ENCODE results near the gene EFNA2. TPM values are rescaled to one million over a fixed set of nuclear protein-coding genes. Genes with fewer than 3 reads are reported as not detected.

EFNA2 gene
- total RNA-seq, 4 donors from 2014 or later, result 30.5 to 112 (median 40.6) TPM

DNA sequence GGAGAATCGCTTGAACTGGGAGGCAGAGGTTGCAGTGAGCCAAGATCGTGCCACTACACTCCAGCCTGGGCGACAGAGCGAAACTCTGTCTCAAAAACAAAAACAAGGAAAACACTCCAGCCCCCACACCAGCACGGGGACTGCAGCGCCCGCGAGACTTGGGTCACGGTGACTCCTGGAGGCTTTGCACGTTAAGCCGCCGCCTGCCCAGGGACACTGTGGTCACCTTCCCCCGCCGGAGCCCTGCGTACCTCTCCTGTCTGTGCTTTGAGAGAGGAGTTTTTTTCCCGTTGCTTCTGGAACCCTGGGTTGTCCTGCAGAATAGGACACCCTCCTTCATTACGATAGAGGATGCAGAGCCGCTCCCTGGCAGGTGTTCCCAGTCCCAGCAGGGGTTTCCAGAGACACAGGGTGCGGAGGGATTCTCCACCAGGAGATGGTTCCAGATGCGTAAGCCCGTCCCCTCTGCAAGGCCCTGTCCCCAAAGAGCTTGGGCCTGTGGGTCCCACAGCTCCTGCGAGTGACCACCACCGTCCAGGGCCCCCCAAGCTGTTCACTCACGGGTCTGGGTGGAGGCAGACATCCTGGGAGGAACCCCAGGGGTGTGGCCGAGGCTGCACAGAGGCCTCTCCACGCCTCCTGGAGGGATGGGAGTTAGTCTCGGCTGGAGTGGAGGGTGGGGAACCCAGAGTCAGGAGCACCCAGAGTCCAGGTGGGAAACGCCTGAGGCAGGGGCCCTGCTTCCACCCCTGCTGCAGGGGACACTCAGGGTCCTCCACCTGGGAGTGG, 55.2 kb downstream of the EFNA2 start:
- Histone ChIP-seq H3K27me3 (peaks cover 12% of the 10 kb centered on the region), H3K4me1 (no peaks in the 10 kb centered on the region), H3K9me3 (no peaks in the 10 kb centered on the region), H3K36me3 (no peaks in the 10 kb centered on the region), H3K27ac (no peak overlapping the region), H3K4me3 (no peak overlapping the region)
- DNase-seq, result no peak
- in situ Hi-C loops (cut with MboI; ENCODE audit: low pct_ligation_motif_present in 1 of 4, low pct_unique_long_range_greater_than_20kb in 1 of 4, low sequenced_read_pairs in 3 of 4) (no loop called here), intact Hi-C loops (cut with DNase I; ENCODE audit: low total_unique reads) (no loop called here)
- WGBS, 2 donors (ENCODE audit: low coverage in 1 of 2), result 74% methylated on average over 28 of the region's 28 CpGs; no CpG with 5 or more reads in 1 of the 2 donors
- no peak for TF ChIP-seq POLR2AphosphoS5 (IDR thresholded peaks at IDR 0.05)
- TF ChIP-seq, protein P1, sequence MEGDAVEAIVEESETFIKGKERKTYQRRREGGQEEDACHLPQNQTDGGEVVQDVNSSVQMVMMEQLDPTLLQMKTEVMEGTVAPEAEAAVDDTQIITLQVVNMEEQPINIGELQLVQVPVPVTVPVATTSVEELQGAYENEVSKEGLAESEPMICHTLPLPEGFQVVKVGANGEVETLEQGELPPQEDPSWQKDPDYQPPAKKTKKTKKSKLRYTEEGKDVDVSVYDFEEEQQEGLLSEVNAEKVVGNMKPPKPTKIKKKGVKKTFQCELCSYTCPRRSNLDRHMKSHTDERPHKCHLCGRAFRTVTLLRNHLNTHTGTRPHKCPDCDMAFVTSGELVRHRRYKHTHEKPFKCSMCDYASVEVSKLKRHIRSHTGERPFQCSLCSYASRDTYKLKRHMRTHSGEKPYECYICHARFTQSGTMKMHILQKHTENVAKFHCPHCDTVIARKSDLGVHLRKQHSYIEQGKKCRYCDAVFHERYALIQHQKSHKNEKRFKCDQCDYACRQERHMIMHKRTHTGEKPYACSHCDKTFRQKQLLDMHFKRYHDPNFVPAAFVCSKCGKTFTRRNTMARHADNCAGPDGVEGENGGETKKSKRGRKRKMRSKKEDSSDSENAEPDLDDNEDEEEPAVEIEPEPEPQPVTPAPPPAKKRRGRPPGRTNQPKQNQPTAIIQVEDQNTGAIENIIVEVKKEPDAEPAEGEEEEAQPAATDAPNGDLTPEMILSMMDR (IDR thresholded peaks at IDR 0.05), result no peak
- TF ChIP-seq POLR2A (IDR thresholded peaks at IDR 0.05), result no peak

DNA sequence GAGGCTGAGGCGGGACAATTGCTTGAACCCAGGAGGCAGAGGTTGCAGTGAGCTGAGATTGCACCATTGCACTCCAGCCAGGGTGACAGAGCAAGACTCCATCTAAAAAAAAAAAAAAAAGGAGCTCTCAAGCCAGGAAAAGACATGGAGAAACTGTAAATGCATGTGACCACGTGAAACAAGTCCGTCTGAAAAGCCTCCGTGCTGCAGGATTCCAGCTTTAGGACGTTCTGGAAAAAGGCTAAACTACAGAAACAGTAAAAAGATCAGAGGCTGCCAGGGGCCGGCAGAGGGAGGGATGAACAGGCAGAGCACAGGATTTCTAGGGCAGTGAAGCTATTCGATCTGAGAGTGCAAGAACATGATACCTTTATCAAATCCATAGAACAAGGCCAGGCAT, 57.4 kb downstream of the EFNA2 start:
- no peak for DNase-seq
- no peak overlapping the region for H3K4me3 ChIP-seq
- no peaks in the 10 kb centered on the region for H3K4me1 ChIP-seq
- in situ Hi-C loops (cut with MboI; ENCODE audit: low pct_ligation_motif_present in 1 of 4, low pct_unique_long_range_greater_than_20kb in 1 of 4, low sequenced_read_pairs in 3 of 4), result no loop called here
- H3K27ac ChIP-seq, result no peak overlapping the region
- TF ChIP-seq EP300 (IDR thresholded peaks at IDR 0.05; ENCODE audit: low read depth), result no peak
- no peak for TF ChIP-seq POLR2A (IDR thresholded peaks at IDR 0.05)
- TF ChIP-seq, protein P1 (IDR thresholded peaks at IDR 0.05), result no peak
- no peak for TF ChIP-seq POLR2AphosphoS5 (IDR thresholded peaks at IDR 0.05)
- no peaks in the 10 kb centered on the region for H3K36me3 ChIP-seq
- WGBS, 2 donors (ENCODE audit: low coverage in 1 of 2), result 16 to 54% methylated on average over 5 to 7 of the region's 7 CpGs
- intact Hi-C loops (cut with DNase I; ENCODE audit: low total_unique reads), result no loop called here
- no peaks in the 10 kb centered on the region for H3K9me3 ChIP-seq
- peaks cover 12% of the 10 kb centered on the region for H3K27me3 ChIP-seq

DNA sequence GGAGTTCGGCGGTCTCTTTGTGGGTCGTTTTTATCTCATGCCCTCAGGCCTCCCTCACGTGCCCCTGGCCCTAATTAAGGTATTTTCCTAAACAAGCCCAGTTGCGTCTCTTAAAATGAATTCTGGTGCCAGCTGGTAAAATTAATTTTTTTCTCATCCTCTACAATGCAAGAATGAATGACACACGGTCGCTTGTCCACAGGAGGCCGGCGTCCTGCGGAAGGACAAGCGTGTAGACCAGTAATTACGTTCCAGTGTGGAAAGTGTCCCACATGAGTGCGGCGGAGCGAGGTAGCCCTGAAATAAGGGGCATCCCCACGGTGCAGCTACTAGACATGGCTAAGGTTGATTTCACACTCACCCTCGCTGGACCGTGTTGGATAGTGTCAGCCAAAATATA, 63.5 kb downstream of the EFNA2 start:
- 86 to 91% methylated on average over 10 to 18 of the region's 18 CpGs for WGBS, 2 donors (ENCODE audit: low coverage in 1 of 2)
- no peaks in the 10 kb centered on the region for H3K9me3 ChIP-seq
- TF ChIP-seq POLR2AphosphoS5 (IDR thresholded peaks at IDR 0.05) (no peak), EP300 (IDR thresholded peaks at IDR 0.05; ENCODE audit: low read depth) (no peak), POLR2A (IDR thresholded peaks at IDR 0.05) (no peak)
- TF ChIP-seq, protein P1 (IDR thresholded peaks at IDR 0.05), result no peak
- peaks cover 3 to 7% (median 5%) of the 10 kb centered on the region in 4 donors for H3K4me1 ChIP-seq
- no peaks in the 10 kb centered on the region for H3K27me3 ChIP-seq
- H3K27ac ChIP-seq, result no peak overlapping the region
- no peaks in the 10 kb centered on the region for H3K36me3 ChIP-seq
- in situ Hi-C loops (cut with MboI; ENCODE audit: low pct_ligation_motif_present in 1 of 4, low pct_unique_long_range_greater_than_20kb in 1 of 4, low sequenced_read_pairs in 3 of 4) (no loop called here), intact Hi-C loops (cut with DNase I; ENCODE audit: low total_unique reads) (no loop called here)
- H3K4me3 ChIP-seq, result no peak overlapping the region
- no peak for DNase-seq

DNA sequence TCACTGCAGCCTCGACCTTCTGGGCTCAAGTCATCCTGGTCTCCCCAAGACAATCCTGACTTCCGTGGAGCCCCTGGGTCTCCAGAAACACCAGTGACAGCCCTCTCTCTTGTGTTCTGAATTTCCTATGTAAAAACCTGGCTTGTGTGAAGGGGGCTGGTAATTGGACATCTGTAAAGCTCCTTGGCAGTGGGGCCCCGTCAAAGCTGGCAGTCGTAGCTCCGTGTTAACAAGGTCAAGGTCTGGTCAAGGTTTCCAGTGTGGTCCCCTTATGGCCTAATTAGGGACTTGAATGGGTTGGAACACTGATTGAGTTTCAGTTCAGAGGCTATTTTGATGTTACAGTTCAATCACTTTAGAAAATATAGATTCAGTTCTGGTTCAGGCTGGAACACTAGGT, 65.2 kb downstream of the EFNA2 start:
- DNase-seq, result no peak
- Histone ChIP-seq H3K9me3 (no peaks in the 10 kb centered on the region), H3K27me3 (no peaks in the 10 kb centered on the region), H3K4me3 (no peak overlapping the region), H3K4me1 (peaks cover 6 to 12% (median 11%) of the 10 kb centered on the region in 4 donors), H3K36me3 (no peaks in the 10 kb centered on the region), H3K27ac (no peak overlapping the region)
- intact Hi-C loops (cut with DNase I; ENCODE audit: low total_unique reads) (no loop called here), in situ Hi-C loops (cut with MboI; ENCODE audit: low pct_ligation_motif_present in 1 of 4, low pct_unique_long_range_greater_than_20kb in 1 of 4, low sequenced_read_pairs in 3 of 4) (no loop called here)
- TF ChIP-seq, protein P1 (IDR thresholded peaks at IDR 0.05), result no peak
- TF ChIP-seq EP300 (IDR thresholded peaks at IDR 0.05; ENCODE audit: low read depth), result no peak
- no peak for TF ChIP-seq POLR2AphosphoS5 (IDR thresholded peaks at IDR 0.05)
- TF ChIP-seq POLR2A (IDR thresholded peaks at IDR 0.05), result no peak
- 64% methylated on average over 5 of the region's 5 CpGs; no CpG with 5 or more reads in 1 of the 2 donors for WGBS, 2 donors (ENCODE audit: low coverage in 1 of 2)

Other genes starting within 250 kb of the EFNA2 start
- gene ABCA7, start 245.8 kb upstream of the EFNA2 start, total RNA-seq, result 100 to 1,000 TPM in 1 of 4 donors, 10 to 100 TPM in 3; 47.1 to 128 (median 82.0) TPM
- 100 to 1,000 TPM in 1 of 4 donors, 10 to 100 TPM in 2, 1 to 10 TPM in 1; 10.0 to 174 (median 76.9) TPM for gene ARHGAP45, start 218.7 kb upstream of the EFNA2 start, total RNA-seq
- gene POLR2E, start 190.5 kb upstream of the EFNA2 start, total RNA-seq, result 100 to 1,000 TPM in 2 of 4 donors, 10 to 100 TPM in 2; 74.8 to 167 (median 103) TPM
- 100 to 1,000 TPM; 115 to 426 (median 261) TPM for gene GPX4, start 181.9 kb upstream of the EFNA2 start, total RNA-seq
- gene SBNO2, start 111.6 kb upstream of the EFNA2 start, total RNA-seq, result 100 to 1,000 TPM in 1 of 4 donors, 10 to 100 TPM in 3; 34.5 to 142 (median 48.3) TPM
- gene STK11, start 80.1 kb upstream of the EFNA2 start, total RNA-seq, result 100 to 1,000 TPM in 3 of 4 donors, 10 to 100 TPM in 1; 93.7 to 152 (median 103) TPM
- gene CBARP, start 47.9 kb upstream of the EFNA2 start, total RNA-seq, result 1 to 10 TPM in 1 of 4 donors, under 1 TPM in 2, not detected in 1; 0.32 to 5.2 (median 0.68) TPM
- gene ATP5F1D, start 44.1 kb upstream of the EFNA2 start, total RNA-seq, result 100 to 1,000 TPM; 157 to 650 (median 240) TPM
- gene MIDN, start 37.3 kb upstream of the EFNA2 start, total RNA-seq, result 100 to 1,000 TPM in 3 of 4 donors, 10 to 100 TPM in 1; 89.4 to 379 (median 116) TPM
- gene CIRBP, start 16.5 kb upstream of the EFNA2 start, total RNA-seq, result 100 to 1,000 TPM; 431 to 488 (median 460) TPM
- gene FAM174C, start 10.3 kb upstream of the EFNA2 start, total RNA-seq, result 100 to 1,000 TPM in 2 of 4 donors, 10 to 100 TPM in 2; 72.5 to 116 (median 99.0) TPM
- gene NDUFS7, start 98.0 kb downstream of the EFNA2 start, total RNA-seq, result 100 to 1,000 TPM in 3 of 4 donors, 10 to 100 TPM in 1; 32.2 to 196 (median 156) TPM
- 1 to 10 TPM; 1.4 to 4.4 (median 2.9) TPM for gene GAMT, start 115.7 kb downstream of the EFNA2 start, total RNA-seq
- gene DAZAP1, start 121.7 kb downstream of the EFNA2 start, total RNA-seq, result 10 to 100 TPM; 36.3 to 77.2 (median 41.6) TPM
- 1,000 to 10,000 TPM; 1,367 to 2,740 (median 2,511) TPM for gene RPS15, start 152.5 kb downstream of the EFNA2 start, total RNA-seq
- 1 to 10 TPM in 1 of 4 donors, under 1 TPM in 3; under 0.01 to 6.0 (median 0.36) TPM for gene APC2, start 164.2 kb downstream of the EFNA2 start, total RNA-seq
- gene C19orf25, start 193.3 kb downstream of the EFNA2 start, total RNA-seq, result 10 to 100 TPM; 36.2 to 89.2 (median 46.0) TPM
- 10 to 100 TPM in 1 of 4 donors, 1 to 10 TPM in 3; 2.6 to 11.9 (median 7.5) TPM for gene PCSK4, start 204.5 kb downstream of the EFNA2 start, total RNA-seq
- 1 to 10 TPM in 2 of 4 donors, not detected in 2; 2.2 to 3.3 TPM for gene REEP6, start 205.3 kb downstream of the EFNA2 start, total RNA-seq
- gene ADAMTSL5, start 227.1 kb downstream of the EFNA2 start, total RNA-seq, result 1 to 10 TPM in 3 of 4 donors, not detected in 1; 2.6 to 3.7 (median 2.7) TPM
- not detected for gene PLK5, start 238.2 kb downstream of the EFNA2 start, total RNA-seq